ENCODE results near the gene RPA3.
"Not testable (repeated sequence)": the region's sequence is repeated elsewhere in the genome, so short reads cannot be mapped to it uniquely, and the experiment has no call there.

Gene RPA3

GRCh38 chr7:7681191-7681935 lies 37.0 kb downstream of the RPA3 start:
- Histone ChIP-seq H2AFZ (peak overlapping the region; percentile 65), H3K36me3 (ENCODE audit: control insufficient read depth, insufficient read depth, low read length) (no peaks in the 10 kb centered on the region), H3K4me2 (ENCODE audit: low read length) (peak overlapping the region; percentile 63), H3K79me2 (no peaks in the 10 kb centered on the region), H3K9me3 (ENCODE audit: control insufficient read depth, low read length) (no peaks in the 10 kb centered on the region), H3K4me3 (ENCODE audit: low read depth, low read length) (peak overlapping the region; percentile 29), H3K27me3 (ENCODE audit: control insufficient read depth, insufficient read depth, low read length) (no peaks in the 10 kb centered on the region), H3K9ac (no peak overlapping the region), H3K27ac (peak overlapping the region; percentile 67), H3K4me1 (peaks cover 19% of the 10 kb centered on the region)
- TF ChIP-seq CTCF (IDR thresholded peaks at IDR 0.05), result peak; percentile 68

GRCh38 chr7:7679640-7680039 lies 38.8 kb downstream of the RPA3 start:
- H3K9me3 ChIP-seq (ENCODE audit: control insufficient read depth, low read length); H3K4me3 ChIP-seq (ENCODE audit: low read depth, low read length); H3K36me3 ChIP-seq (ENCODE audit: control insufficient read depth, insufficient read depth, low read length); H3K27me3 ChIP-seq (ENCODE audit: control insufficient read depth, insufficient read depth, low read length); H2AFZ ChIP-seq; H3K4me2 ChIP-seq (ENCODE audit: low read length); H3K9ac ChIP-seq; H3K27ac ChIP-seq; H3K79me2 ChIP-seq: not testable (repeated sequence)
- H3K4me1 ChIP-seq, result peaks cover 19% of the 10 kb centered on the region

- Histone ChIP-seq H3K4me2 (ENCODE audit: low read length) (no peak overlapping the region), H2AFZ (no peak overlapping the region), H3K27ac (no peak overlapping the region), H3K9ac (no peak overlapping the region), H3K27me3 (ENCODE audit: control insufficient read depth, insufficient read depth, low read length) (no peaks in the 10 kb centered on the region), H3K4me3 (ENCODE audit: low read depth, low read length) (no peak overlapping the region), H3K36me3 (ENCODE audit: control insufficient read depth, insufficient read depth, low read length) (no peaks in the 10 kb centered on the region), H3K9me3 (ENCODE audit: control insufficient read depth, low read length) (no peaks in the 10 kb centered on the region), H3K79me2 (no peaks in the 10 kb centered on the region), H3K4me1 (no peaks in the 10 kb centered on the region)
- TF ChIP-seq CTCF (IDR thresholded peaks at IDR 0.05), result no peak
Observed at GRCh38 chr7:7675686-7676085, 42.7 kb downstream of the RPA3 start.

GRCh38 chr7:7673240-7673550 lies 45.2 kb downstream of the RPA3 start:
- Histone ChIP-seq H2AFZ (no peak overlapping the region), H3K4me2 (ENCODE audit: low read length) (no peak overlapping the region), H3K36me3 (ENCODE audit: control insufficient read depth, insufficient read depth, low read length) (no peaks in the 10 kb centered on the region), H3K9me3 (ENCODE audit: control insufficient read depth, low read length) (no peaks in the 10 kb centered on the region), H3K79me2 (no peaks in the 10 kb centered on the region), H3K27ac (no peak overlapping the region), H3K27me3 (ENCODE audit: control insufficient read depth, insufficient read depth, low read length) (no peaks in the 10 kb centered on the region), H3K4me3 (ENCODE audit: low read depth, low read length) (no peak overlapping the region), H3K4me1 (no peaks in the 10 kb centered on the region), H3K9ac (no peak overlapping the region)
- no peak for TF ChIP-seq CTCF (IDR thresholded peaks at IDR 0.05)

- no peak for TF ChIP-seq CTCF (IDR thresholded peaks at IDR 0.05)
- Histone ChIP-seq H3K4me2 (ENCODE audit: low read length) (no peak overlapping the region), H3K9ac (no peak overlapping the region)
Observed at GRCh38 chr7:7672545-7673239, 45.7 kb downstream of the RPA3 start.

More at GRCh38 chr7:7672545-7673239, 45.7 kb downstream of the RPA3 start:
- H3K36me3 ChIP-seq (ENCODE audit: control insufficient read depth, insufficient read depth, low read length), result no peaks in the 10 kb centered on the region
- no peaks in the 10 kb centered on the region for H3K9me3 ChIP-seq (ENCODE audit: control insufficient read depth, low read length)
- no peak overlapping the region for H2AFZ ChIP-seq
- H3K79me2 ChIP-seq, result no peaks in the 10 kb centered on the region
- no peaks in the 10 kb centered on the region for H3K4me1 ChIP-seq
- H3K4me3 ChIP-seq (ENCODE audit: low read depth, low read length), result no peak overlapping the region
- H3K27ac ChIP-seq, result no peak overlapping the region
- H3K27me3 ChIP-seq (ENCODE audit: control insufficient read depth, insufficient read depth, low read length), result no peaks in the 10 kb centered on the region

Data from parathyroid adenoma (tissue), 2 donors.